Measurements from ENCODE around the gene VENTX.

VENTX gene

DNA sequence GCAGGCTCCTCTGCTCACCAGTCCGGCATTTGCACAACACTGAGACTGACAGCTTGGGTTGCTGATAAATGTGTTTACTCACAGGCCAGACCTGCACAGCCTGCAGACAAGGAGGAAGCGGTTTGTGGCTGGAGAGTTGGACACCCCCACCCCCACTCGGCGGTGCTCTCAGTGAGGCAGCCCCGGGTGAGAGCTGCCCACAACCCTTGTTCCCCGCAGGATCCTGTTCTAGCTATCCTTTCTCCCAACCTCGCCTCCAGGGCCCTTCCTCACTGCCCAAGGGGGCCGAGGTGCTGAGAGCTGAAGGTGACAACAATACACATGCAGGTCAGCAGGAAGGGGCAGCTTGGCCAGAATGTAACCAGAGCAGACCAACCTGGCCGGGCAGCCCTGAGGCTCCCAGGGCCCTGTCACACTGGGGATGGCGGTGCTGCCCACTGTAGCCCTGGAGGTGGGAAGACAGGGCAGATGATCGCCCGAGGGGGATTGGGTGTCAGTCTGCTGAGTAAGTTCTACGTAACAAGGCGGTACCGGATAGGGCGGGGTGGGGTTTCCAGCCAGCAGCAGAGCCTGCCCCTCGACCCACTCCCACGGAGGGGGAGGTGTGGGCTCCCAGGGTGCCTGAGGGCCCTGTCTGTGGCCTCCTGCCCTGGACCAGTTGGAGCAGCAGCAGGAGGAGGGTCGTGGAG, 41.1 kb downstream of the VENTX start:
- TF ChIP-seq EZH2phosphoT487 (IDR thresholded peaks at IDR 0.05; ENCODE audit: borderline replicate concordance, low read length), result no peak
- TF ChIP-seq, protein P1, sequence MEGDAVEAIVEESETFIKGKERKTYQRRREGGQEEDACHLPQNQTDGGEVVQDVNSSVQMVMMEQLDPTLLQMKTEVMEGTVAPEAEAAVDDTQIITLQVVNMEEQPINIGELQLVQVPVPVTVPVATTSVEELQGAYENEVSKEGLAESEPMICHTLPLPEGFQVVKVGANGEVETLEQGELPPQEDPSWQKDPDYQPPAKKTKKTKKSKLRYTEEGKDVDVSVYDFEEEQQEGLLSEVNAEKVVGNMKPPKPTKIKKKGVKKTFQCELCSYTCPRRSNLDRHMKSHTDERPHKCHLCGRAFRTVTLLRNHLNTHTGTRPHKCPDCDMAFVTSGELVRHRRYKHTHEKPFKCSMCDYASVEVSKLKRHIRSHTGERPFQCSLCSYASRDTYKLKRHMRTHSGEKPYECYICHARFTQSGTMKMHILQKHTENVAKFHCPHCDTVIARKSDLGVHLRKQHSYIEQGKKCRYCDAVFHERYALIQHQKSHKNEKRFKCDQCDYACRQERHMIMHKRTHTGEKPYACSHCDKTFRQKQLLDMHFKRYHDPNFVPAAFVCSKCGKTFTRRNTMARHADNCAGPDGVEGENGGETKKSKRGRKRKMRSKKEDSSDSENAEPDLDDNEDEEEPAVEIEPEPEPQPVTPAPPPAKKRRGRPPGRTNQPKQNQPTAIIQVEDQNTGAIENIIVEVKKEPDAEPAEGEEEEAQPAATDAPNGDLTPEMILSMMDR (IDR thresholded peaks at IDR 0.05; ENCODE audit: low read depth, low read length, poor library complexity, severe bottlenecking), result no peak
- Histone ChIP-seq H3F3A (ENCODE audit: control insufficient read depth, insufficient read depth) (no peaks in the 10 kb centered on the region), H3K36me3 (ENCODE audit: control insufficient read depth, low read length) (peaks cover 10% of the 10 kb centered on the region; the same call in 1 of the 2 replicates), H3K4me1 (ENCODE audit: control insufficient read depth, low read length) (peaks cover 37% of the 10 kb centered on the region), H4K20me1 (ENCODE audit: control insufficient read depth, insufficient read depth, low read depth, low read length) (no peaks in the 10 kb centered on the region), H3K27ac (ENCODE audit: low read depth, low read length) (no peak overlapping the region), H3K4me2 (ENCODE audit: low read length) (no peak overlapping the region), H3K27me3 (ENCODE audit: control insufficient read depth, low read length) (peaks cover 9% of the 10 kb centered on the region), H3K9me3 (ENCODE audit: control insufficient read depth, insufficient read depth, low read length) (no peaks in the 10 kb centered on the region), H3K9me2 (replicated peaks; ENCODE audit: control insufficient read depth, low read length) (no peaks in the 10 kb centered on the region), H3K4me3 (ENCODE audit: low read length) (no peak overlapping the region), H3K79me2 (ENCODE audit: control insufficient read depth, low read length) (no peaks in the 10 kb centered on the region)

DNA sequence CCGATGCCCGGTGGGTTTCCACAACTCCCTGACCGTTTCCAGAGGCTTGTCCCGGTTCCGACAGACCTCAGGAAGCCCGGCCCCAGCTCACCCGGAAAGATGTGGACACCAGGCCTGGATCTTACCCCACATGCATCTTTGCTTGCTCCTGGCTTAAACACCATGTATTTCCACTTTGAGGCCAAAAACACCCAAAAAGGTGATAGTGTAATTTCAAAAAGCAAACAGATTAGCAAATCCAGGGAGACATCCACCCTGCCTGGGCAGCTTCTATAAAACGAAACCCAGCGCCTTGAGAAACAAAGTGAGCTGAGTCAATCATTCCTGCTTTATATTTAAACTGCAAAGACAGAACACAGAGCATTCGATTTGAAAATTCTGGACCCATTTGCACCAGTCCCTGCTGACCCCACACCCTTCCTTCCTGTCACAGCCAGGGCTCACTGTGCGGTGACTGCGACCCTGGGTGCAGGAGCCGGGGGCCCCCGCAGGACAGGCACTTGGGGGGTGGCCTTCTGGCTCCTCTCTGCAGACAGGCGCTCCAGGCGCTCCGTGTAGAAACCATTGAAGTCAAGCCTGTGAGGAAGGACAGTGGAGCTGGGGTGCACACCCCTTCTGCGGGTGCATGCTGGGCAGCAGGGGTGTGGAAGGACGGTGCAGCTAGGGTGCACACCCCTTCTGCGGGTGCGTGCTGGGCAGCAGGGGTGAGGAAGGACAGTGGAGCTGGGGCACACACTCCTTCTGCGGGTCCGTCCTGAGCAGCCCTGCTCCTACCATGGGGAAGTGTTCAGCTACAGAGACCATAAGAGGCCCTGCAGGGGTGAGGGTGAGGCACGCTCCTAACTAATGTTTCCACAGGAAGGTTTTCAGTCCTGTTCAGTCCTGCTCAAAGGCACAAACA, 41.9 kb downstream of the VENTX start:
- TF ChIP-seq, protein P1 (IDR thresholded peaks at IDR 0.05; ENCODE audit: low read depth, low read length, poor library complexity, severe bottlenecking), result no peak
- no peak for TF ChIP-seq EZH2phosphoT487 (IDR thresholded peaks at IDR 0.05; ENCODE audit: borderline replicate concordance, low read length)
- no peak overlapping the region for H3K4me2 ChIP-seq (ENCODE audit: low read length)

DNA sequence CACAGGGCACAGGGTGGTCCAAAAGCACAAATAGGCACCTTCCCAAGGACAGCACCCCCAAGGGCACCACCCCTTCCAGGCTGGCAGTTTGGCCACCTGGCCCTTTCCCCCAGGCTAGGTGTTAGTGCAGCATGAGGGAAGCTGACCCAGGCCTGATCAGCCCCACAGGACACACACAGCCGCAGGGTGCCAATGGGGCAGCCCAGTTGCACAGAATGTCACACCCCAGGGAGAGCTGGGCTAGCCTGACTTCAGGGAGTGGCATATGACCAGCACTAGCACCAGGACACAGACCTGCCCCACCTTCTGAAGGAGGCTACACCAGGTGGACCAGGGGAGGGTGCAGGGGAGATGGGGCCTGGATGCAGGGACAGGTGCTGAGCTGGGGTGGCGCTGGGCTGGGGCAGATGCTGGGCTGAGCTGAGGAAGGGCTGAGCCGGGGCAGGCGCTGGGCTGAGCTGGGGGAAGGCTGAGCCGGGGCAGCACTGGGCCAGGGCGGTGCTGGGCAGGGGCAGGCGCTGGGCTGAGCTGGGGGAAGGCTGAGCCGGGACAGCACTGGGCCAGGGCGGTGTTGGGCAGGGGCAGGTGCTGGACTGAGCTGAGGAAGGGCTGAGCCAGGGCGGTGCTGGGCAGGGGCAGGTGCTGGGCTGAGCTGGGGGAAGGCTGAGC, 42.9 kb downstream of the VENTX start:
- no peak overlapping the region for H3K27ac ChIP-seq (ENCODE audit: low read depth, low read length)

More for the DNA sequence above, 41.9 kb downstream of the VENTX start:
- no peaks in the 10 kb centered on the region for H4K20me1 ChIP-seq (ENCODE audit: control insufficient read depth, insufficient read depth, low read depth, low read length)
- no peaks in the 10 kb centered on the region for H3F3A ChIP-seq (ENCODE audit: control insufficient read depth, insufficient read depth)
- peaks cover 18% of the 10 kb centered on the region; the same call in 1 of the 2 replicates for H3K36me3 ChIP-seq (ENCODE audit: control insufficient read depth, low read length)
- no peak overlapping the region for H3K27ac ChIP-seq (ENCODE audit: low read depth, low read length)
- no peak overlapping the region for H3K4me3 ChIP-seq (ENCODE audit: low read length)
- peaks cover 36% of the 10 kb centered on the region for H3K4me1 ChIP-seq (ENCODE audit: control insufficient read depth, low read length)
- H3K79me2 ChIP-seq (ENCODE audit: control insufficient read depth, low read length), result no peaks in the 10 kb centered on the region
- H3K27me3 ChIP-seq (ENCODE audit: control insufficient read depth, low read length), result peaks cover 9% of the 10 kb centered on the region
- H3K9me3 ChIP-seq (ENCODE audit: control insufficient read depth, insufficient read depth, low read length), result no peaks in the 10 kb centered on the region
- no peaks in the 10 kb centered on the region for H3K9me2 ChIP-seq (replicated peaks; ENCODE audit: control insufficient read depth, low read length)

More for the DNA sequence above, 42.9 kb downstream of the VENTX start:
- Histone ChIP-seq H3K4me1 (ENCODE audit: control insufficient read depth, low read length) (peaks cover 27% of the 10 kb centered on the region), H3K9me2 (replicated peaks; ENCODE audit: control insufficient read depth, low read length) (no peaks in the 10 kb centered on the region), H3K79me2 (ENCODE audit: control insufficient read depth, low read length) (no peaks in the 10 kb centered on the region), H3K4me2 (ENCODE audit: low read length) (no peak overlapping the region), H4K20me1 (ENCODE audit: control insufficient read depth, insufficient read depth, low read depth, low read length) (no peaks in the 10 kb centered on the region), H3F3A (ENCODE audit: control insufficient read depth, insufficient read depth) (no peaks in the 10 kb centered on the region), H3K27me3 (ENCODE audit: control insufficient read depth, low read length) (peaks cover 9% of the 10 kb centered on the region), H3K9me3 (ENCODE audit: control insufficient read depth, insufficient read depth, low read length) (no peaks in the 10 kb centered on the region), H3K36me3 (ENCODE audit: control insufficient read depth, low read length) (peaks cover 27% of the 10 kb centered on the region; the same call in 1 of the 2 replicates), H3K4me3 (ENCODE audit: low read length) (no peak overlapping the region)
- TF ChIP-seq EZH2phosphoT487 (IDR thresholded peaks at IDR 0.05; ENCODE audit: borderline replicate concordance, low read length), result no peak
- TF ChIP-seq, protein P1 (IDR thresholded peaks at IDR 0.05; ENCODE audit: low read depth, low read length, poor library complexity, severe bottlenecking), result no peak

All from DOHH2 (cell line).